Brain microvascular endothelial cell (primary cell): Measurements from ENCODE around the gene MIER2.

Experiments used
- DNase-seq: peaks from one replicate; pipeline ENCODE4 v3.0.0-alpha.2; 2020
- H3K27ac ChIP-seq: fragments of 250-450 bp; sonication (Bioruptor Pico); 2 replicates; pipeline ENCODE4 v1.5.1; 2020; ENCODE audit warnings: mild to moderate bottlenecking, moderate library complexity
- H3K27me3 ChIP-seq: fragments of 250-450 bp; sonication (Bioruptor Pico); replicated peaks from 2 replicates; pipeline ENCODE4 v1.5.1; 2020; ENCODE audit warnings: mild to moderate bottlenecking
- H3K36me3 ChIP-seq: fragments of 250-450 bp; sonication (Bioruptor Pico); replicated peaks from 2 replicates; pipeline ENCODE4 v1.5.1; 2020; ENCODE audit warnings: mild to moderate bottlenecking
- H3K4me3 ChIP-seq: 2 replicates; pipeline ENCODE4 v1.5.1; 2011; ENCODE audit warnings: low read depth, mild to moderate bottlenecking, control low read depth, low read length, moderate library complexity
- CTCF ChIP-seq: IDR thresholded peaks from 2 replicates; pipeline ENCODE4 v1.5.1; 2011; ENCODE audit warnings: low read depth, mild to moderate bottlenecking, moderate library complexity, low read length, control low read depth, inconsistent platforms; ENCODE audit errors: missing control alignments
- in situ Hi-C: cut with HindIII; loops from 2 replicates; pipeline ENCODE4 v1.10.0; 2017; ENCODE audit warnings: low sequenced_read_pairs, low pct_ligation_motif_present

The MIER2 gene

DNA sequence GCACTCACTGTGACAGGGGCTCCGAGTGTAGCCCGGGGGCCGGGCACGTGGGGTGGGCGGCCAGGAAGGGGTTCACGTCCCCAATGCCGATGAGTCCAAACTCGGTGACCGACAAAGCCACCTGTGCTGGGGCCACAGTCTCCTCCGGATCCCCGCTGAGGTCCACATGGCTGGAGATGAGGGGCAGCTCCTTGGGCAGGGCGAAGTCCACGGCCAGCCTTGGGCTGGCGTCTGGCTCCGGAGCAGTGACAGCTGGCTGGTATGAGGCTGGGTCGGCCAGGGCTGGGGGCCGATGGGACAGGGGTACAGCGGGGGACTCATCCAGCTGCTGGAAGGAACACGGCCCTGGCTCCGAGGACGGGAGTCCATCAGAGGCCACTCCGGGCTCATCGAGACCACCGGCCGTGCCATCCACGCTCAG, 37.5 kb downstream of the MIER2 start:
- DNase-seq = no peak
- Histone ChIP-seq H3K27ac (no peak overlapping the region), H3K27me3 (no peaks in the 10 kb centered on the region), H3K4me3 (no peak overlapping the region), H3K36me3 (peaks cover 44% of the 10 kb centered on the region)
- TF ChIP-seq CTCF = no peak
- in situ Hi-C loops = no loop called here

GRCh38 chr19:306151-306900, 38.3 kb downstream of the MIER2 start:
- no peak for TF ChIP-seq CTCF
- no peak for DNase-seq
- H3K4me3 ChIP-seq = no peak overlapping the region
- in situ Hi-C loops = no loop called here
- H3K36me3 ChIP-seq = peaks cover 40% of the 10 kb centered on the region
- no peak overlapping the region for H3K27ac ChIP-seq
- no peaks in the 10 kb centered on the region for H3K27me3 ChIP-seq

GRCh38 chr19:305240-306150, 39.1 kb downstream of the MIER2 start:
- H3K27ac ChIP-seq = no peak overlapping the region
- in situ Hi-C loops = no loop called here
- no peak overlapping the region for H3K4me3 ChIP-seq
- H3K36me3 ChIP-seq = peaks cover 33% of the 10 kb centered on the region
- no peak for DNase-seq
- no peak for TF ChIP-seq CTCF
- no peaks in the 10 kb centered on the region for H3K27me3 ChIP-seq

DNA sequence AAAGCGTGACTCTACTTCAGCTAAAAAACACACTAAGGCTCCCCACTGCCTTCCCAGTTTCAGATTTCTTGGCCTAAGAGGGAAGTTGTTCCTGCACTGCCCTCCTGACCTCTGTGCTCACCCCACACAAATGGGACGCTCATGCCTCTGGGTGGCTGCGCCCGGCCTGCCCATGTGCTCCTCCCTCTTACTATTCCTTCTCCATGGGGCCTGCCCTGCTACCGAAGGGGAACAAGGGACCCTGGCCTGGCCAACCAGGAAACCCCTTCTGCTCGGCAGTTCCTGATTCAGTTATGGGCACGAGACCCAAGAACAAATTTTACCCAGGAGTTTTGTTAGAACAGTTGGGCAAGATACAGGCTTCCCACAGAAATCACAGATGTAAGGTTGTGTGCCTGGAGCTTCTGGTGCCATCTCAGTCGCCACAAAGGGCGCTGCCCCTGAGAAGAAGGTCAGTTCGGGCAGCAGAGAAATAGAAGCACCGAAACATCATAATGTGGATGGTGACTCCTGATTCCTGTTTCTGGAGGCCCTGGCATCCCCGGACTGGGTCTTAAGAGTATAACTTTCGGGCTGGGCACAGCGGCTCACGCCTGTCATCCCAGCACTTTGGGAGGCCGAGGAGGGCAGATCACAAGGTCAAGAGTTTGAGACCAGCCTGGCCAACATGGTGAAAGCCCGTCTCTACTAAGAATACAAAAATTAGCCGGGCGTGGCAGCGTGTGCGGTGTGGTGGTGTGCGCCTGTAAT, 47.9 kb downstream of the MIER2 start:
- DNase-seq = no peak
- H3K36me3 ChIP-seq = no peaks in the 10 kb centered on the region
- no peak overlapping the region for H3K27ac ChIP-seq
- no peak overlapping the region for H3K4me3 ChIP-seq
- TF ChIP-seq CTCF = no peak
- H3K27me3 ChIP-seq = peaks cover 9% of the 10 kb centered on the region
- in situ Hi-C loops = no loop called here

DNA sequence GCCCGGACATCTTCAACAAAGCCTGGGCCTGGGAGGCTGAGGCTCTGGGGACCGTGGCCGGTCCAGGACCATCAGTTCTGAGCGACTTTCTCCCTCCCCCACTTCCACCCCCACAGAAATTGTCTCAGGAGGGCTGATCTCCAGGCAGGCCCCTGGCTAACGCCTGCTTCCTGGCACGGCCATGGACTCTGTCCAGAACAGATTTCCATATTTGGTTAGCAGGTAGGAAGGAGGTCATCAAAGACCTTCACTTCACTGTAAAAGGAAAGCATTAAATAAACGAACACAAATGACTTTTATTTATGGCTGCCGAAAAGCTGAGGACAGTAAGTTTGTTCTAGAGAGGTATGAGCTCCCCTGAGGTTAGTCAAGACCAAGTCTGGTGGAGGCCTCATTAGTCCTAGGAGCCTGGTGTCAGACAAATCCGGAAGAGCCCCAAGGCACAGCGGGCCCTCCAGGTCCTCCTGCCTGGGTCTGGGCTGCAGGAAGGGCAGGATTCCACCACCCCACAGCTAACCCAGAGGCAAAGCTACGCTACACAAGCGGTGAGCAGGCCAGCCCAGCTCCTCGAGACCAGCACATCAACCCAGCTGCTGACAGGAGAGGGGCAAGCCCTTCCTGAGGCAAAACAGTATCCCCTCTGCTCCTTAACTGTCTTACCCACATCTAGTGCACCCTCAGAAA, 48.8 kb downstream of the MIER2 start:
- in situ Hi-C loops = no loop called here
- Histone ChIP-seq H3K4me3 (no peak overlapping the region), H3K27me3 (peaks cover 10% of the 10 kb centered on the region), H3K36me3 (no peaks in the 10 kb centered on the region), H3K27ac (no peak overlapping the region)
- DNase-seq = no peak
- no peak for TF ChIP-seq CTCF
